Measurements from ENCODE around the gene CDK17.

CDK17 gene

DNA sequence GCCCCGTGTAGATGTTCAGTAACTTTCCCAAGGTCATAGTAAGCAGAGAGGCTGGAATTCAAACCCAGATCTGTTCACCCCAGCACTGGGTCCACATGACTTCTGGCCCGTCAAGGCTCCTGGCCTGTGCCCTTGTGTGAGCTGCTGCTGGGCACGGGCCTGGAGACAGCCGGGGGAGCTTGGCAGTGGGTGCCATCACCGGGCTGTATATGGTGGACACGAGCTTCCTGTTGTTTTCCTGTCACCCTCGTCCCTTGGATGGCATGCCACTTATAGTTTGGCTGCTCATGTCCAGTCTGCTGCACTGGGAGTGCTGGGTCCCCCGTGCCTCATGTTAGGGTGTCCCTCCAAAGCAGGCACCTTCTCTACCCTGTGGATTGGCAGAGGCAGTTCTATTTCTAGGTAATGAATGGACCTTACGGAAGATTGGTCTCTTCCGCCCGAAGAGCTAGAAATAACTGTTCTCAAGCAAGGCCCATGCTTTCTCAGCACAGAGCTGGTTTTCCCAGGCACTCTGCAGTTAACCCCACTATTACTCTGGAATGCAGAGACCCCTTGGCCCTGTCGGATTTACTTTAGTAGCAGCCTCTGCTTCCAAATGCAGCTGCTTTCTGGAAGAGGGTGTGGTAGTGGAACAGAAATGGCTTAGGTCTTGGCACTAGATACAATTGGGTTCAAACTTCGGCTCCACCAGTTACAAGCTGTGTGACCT lies 161.7 kb downstream of the CDK17 start:
- no peak for DNase-seq (ENCODE audit: low spot score)

DNA sequence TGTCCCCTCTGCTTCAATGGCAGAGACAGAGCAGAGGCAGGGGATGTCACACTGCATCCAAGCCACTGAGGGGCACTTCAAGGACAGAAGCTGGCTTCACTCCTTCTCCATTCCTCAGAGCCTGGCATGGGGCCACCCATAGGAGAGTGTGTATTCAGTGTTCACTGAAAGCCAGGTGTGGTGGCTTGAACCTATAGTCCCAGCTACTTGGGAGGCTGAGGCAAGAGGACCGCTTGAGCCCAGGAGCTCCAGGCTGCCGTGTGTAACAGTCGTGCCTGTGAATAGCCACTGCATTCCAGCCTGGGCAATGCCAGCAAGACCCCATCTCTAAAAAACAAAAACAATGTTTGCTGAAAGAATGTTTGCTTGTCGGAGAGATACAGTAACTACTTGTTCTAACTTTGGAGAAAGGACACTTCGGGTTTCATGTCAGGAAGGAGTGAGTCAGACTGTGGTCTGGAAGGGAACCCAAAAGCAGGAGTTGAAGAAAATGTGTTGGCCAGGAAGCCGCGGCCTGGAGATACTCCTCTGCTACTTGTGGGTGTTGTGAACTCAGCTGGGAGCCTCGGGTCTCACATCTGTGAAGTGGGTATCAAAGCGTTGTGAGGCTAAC lies 162.7 kb downstream of the CDK17 start:
- DNase-seq (ENCODE audit: low spot score), result no peak

DNA sequence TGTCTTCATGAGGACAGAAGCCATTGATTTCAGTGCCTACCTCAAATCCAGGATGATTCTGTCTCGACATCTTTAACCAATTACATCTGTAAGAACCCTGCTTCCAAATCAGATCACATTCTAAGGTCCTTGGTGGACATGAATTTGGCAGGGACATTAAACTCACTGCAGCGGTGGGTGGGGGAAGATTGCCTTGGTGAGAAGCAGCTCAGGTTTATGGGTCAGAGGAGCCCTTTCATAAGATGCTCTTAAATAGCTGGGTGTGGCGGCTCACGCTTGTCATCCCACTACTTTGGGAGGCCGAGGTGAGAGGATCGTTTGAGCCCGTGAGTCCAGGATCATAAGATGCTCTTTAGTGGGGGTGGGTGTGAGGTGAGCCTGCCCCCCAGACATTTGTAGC lies 163.2 kb downstream of the CDK17 start:
- DNase-seq (ENCODE audit: low spot score), result no peak

DNA sequence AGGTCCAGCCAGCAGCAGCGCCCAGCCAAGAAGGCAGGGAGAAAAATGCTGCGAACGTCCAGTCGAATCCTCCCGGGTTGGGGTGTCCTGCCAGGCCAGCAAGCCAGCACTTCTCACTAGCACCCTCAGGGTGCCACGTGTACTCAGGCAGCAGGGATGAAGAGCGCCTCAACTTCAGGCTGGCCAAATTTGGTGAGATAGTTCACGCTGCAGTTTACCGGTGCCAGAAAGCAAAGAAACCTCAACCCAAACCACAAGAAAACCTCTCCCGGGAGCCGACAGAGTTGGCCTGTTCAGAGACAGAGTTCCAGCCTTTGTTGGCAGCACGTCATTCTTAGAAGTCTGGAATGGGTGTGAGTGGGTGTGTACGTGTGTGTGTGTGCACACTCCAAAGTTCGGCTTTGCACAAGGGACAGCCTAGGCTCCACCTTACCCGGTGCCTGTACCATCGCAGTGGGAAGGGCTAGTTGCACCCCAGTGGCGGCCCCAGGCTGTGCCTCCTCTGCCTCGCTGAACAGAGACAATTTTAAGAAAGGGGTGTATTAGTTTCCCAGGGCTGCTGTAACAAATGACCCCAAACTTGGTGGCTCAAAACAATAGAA lies 163.9 kb downstream of the CDK17 start:
- no peak for DNase-seq (ENCODE audit: low spot score)

DNA sequence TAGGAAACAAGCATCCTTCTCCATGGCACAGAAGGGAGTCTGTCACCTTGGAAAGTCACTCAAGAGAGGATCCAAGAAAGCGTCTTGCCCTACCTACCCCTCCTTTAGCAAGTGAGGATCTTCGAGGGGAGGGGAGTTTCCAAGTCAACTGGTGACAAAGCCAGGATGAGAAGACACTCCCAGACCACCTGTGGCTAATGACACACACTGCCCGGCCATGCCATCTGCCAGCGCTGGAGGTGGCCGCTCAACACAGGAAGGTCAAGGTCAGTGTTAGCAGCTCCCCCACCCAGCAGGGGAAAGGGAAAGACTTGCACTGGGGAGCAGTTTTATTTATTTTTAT lies 164.8 kb downstream of the CDK17 start:
- DNase-seq (ENCODE audit: low spot score), result no peak

DNA sequence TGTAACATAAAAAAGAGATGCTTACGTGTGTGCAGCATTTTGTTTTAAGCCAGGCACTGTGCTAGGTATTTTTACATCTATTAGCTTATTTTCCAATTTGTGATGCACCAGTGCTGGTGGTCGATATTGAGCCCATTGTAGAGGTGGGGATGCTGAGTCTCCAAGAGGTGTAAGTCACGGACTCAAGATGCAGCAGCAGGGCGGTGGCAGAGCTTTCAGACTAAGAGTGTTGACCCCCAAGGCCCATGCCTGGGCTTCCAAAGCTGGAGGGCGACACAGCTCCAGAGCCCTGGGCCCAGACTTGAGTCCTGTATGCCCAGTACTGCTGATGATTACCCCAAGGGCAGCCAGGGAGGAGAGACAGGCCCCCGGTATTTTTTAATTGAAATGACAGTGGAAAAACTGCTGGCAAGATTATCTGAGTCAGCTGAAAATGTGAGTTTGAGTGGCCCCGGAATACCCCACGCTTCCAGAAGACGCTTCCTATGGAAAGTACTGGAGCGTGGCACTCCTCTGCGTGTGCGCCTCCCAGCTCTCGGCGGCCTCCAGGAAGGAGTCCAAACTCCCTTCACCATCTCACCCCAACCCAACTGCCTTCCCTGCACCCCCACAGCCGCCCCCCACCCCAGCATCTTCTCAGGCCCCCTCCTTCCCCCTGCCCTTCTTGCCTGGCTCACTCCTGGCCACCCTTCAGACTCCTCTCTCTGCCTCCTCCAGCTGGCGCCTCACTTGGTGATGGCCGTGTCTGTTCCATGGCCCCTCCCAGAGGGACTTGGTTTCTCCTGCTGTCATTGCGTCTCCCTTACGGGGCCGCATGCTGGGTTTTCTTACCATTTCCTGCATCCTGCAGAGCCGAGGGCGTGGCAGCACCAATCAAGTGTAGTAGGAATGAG lies 165.4 kb downstream of the CDK17 start:
- no peak for DNase-seq (ENCODE audit: low spot score)

DNA sequence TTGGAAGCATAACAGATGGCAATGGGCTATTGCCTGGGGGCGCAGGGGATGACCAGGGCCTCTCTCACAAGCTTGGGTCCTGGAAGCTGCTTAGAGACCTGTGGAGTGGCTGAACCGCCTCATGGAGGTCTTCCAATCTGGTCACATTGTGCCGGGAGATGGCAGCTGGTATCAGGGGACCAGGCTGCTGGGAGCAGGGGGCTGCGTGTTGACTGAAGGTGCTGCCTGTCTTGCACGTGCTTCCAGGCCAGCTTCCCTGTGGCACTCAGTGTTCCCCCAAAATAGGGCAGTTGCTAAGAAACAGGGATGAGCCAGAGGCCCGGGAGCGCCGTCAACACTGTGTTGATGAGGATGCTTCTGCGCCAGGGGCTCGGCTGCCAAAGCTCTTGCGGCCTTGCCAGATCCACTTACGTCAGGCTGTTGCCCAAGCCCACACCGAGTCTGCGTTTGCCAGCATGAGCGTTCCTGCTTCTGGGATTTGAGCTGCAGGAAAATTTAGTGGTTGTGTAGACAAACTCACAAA lies 166.2 kb downstream of the CDK17 start:
- peak; percentile 94 for DNase-seq (ENCODE audit: low spot score)

DNA sequence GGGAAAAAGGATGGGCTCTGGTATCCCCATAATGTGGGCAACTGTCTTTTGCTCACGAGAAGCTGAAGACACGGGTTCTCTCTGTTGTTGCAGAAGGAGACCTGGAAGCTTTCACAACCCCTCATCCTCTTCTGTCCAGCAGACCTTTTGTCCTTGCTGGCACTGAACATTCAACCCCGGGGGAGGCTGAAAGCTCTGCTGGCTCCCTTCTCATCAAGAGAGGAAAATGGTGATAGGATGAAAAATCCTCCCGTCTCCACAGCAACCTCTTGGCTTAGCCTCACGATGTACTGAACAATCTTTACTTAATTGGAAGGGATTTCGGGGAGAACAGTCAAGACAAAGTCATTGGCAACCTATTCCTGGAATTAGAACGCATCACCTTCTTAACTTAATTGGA lies 167.1 kb downstream of the CDK17 start:
- DNase-seq (ENCODE audit: low spot score), result peak; percentile 44

DNA sequence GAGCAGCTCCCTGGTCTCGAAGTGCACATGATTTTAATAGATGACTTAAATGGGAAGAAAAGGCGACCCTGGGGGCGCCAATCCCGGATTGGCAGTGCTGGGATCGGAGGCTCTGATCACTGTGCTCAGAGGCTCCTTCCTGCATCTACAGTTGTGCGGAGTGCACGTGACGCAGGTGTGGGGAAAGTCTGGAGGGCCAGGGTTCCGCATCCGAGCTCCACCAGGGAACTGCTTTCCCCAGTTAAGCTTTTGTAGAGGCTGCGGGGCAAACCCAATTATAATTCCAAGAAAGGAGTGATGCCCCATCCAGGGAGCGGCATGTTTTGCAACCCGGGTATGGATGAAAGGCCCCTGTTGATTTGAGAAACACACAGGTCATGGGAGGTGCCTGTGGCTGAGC lies 169.6 kb downstream of the CDK17 start:
- DNase-seq (ENCODE audit: low spot score), result no peak

DNA sequence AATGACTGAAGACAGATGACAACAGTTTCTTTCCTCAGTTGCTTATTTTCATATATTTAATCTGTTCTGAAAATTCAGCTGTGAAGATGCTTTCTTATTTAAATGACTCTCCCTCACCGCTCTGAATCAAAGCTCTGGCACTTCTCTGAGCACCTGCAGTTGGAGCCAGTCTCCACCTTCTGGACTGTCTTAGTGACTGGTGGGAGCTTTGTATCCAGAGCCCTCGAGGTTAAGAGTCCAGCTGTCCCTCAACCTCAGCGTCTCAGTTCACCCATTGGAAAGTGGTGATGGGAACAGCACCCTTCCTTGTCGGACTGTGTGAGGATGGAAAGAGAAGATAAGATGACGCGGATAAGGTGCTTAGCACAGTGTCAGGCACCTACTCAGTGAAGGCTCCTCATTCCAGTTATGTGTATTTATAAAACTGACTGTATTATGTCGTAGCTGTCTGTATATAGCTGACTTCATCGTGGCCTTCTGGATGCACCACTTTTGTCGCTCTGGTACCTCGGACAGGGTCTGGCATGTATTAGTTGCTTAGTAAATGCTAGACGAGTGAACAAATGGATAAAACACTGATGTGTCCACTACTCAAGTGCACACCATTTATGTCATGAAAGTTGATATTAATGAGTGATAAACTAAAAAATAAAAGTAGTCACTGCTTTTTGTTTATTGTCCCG lies 171.5 kb downstream of the CDK17 start:
- DNase-seq (ENCODE audit: low spot score), result no peak
